HCT116 (cell line): ENCODE data around the gene SORCS2.

ENCODE experiments used
- CTCF ChIP-seq, 3 experiments: fragments of 200-600 bp in 1 of 3; sonication (generic) in 1 of 3; IDR thresholded peaks in 2 of 3; conservative IDR thresholded peaks in 1 of 3; 2 replicates each; pipeline ENCODE4 v1.5.1; 2012 to 2017; ENCODE audit warnings: low read depth in 2 of 3, low read length in 2 of 3, antibody characterized with exemption in 1 of 3, borderline replicate concordance in 1 of 3, control low read depth in 1 of 3, mild to moderate bottlenecking in 1 of 3, mixed read lengths in 1 of 3, mixed run types in 1 of 3, moderate library complexity in 1 of 3; ENCODE audit not compliant: insufficient read depth in 1 of 3
- EZH2phosphoT487 ChIP-seq: fragments of 200-600 bp; IDR thresholded peaks from 2 replicates; pipeline ENCODE4 v1.6.1; 2018; ENCODE audit warnings: antibody characterized with exemption, borderline replicate concordance
- POLR2A ChIP-seq: IDR thresholded peaks from 2 replicates; pipeline ENCODE4 v1.7.0; 2011; ENCODE audit warnings: borderline replicate concordance; ENCODE audit not compliant: insufficient read depth, insufficient read length; ENCODE audit errors: extremely low read depth
- YY1 ChIP-seq: IDR thresholded peaks from 2 replicates; pipeline ENCODE4 v1.6.1; 2011; ENCODE audit warnings: low read length, low read depth, moderate library complexity, mild to moderate bottlenecking; ENCODE audit not compliant: insufficient replicate concordance; ENCODE audit errors: extremely low read depth

- no peak for TF ChIP-seq POLR2A
- no peak for TF ChIP-seq EZH2phosphoT487
- no peak for TF ChIP-seq CTCF (IDR thresholded peaks at IDR 0.05 in 2 of 3, conservative IDR thresholded peaks at IDR 0.05 in 1 of 3; ENCODE audit: borderline replicate concordance in 1 of 3, insufficient read depth in 1 of 3, low read depth in 2 of 3, low read length in 2 of 3)
- TF ChIP-seq YY1 = no peak
These were observed 555.2 kb downstream of the SORCS2 start for GRCh38 chr4:7747566-7747965.
